ENCODE measurements around the gene CNTN5.

CNTN5 gene

DNA sequence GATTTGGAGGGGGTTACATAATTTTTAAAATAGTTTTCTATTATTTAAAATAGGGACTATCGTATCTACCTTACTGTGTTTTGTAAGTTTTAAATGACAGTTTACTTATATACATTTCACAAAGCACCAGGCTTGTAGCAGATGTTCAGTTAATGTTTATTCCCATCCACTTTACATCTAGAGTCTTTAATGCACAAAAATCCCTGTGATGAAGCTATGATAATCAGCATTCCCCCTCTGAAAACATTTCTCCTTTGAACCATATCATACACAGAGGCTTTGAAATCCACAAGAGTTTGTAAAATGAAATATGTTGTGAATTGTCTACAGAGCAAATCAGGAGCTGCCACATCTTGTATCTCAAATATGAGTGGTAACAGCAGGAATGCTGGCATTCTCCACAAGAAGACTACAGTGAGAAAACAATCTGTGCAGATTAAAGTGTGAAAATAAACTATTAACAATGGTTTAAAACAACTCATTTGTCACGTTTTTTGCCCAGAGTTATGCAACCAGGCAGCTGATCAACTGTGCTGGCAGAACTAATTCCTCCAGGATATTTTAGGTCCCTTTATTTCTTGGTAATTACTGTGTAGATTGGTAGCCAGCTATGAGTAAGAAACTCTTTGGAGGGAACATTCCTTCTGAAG is 967.2 kb downstream of the CNTN5 start:
- no peak for DNase-seq

GRCh38 chr11:99988471-99988837 is 967.7 kb downstream of the CNTN5 start:
- no peak for DNase-seq

GRCh38 chr11:100003985-100004384 is 983.2 kb downstream of the CNTN5 start:
- DNase-seq, result no peak

DNA sequence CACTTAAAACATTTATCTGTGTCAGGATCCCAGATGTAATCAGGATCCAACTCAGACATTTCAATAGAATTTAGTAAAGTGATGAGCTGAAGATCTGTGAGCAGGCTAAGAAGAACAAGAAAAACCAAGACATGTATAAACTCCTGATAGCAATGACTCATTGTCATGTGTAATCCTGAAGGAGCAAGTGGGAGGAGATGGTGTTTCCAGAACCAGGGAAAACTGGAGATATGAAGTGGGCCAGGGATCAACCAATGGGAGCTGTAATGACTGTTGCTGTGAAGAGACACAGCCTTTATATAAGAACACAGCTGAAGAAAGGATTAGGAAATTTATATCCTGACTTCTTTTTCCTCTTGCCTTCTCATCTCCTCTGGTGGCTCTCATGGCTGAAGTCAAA is 983.8 kb downstream of the CNTN5 start:
- no peak for DNase-seq

DNA sequence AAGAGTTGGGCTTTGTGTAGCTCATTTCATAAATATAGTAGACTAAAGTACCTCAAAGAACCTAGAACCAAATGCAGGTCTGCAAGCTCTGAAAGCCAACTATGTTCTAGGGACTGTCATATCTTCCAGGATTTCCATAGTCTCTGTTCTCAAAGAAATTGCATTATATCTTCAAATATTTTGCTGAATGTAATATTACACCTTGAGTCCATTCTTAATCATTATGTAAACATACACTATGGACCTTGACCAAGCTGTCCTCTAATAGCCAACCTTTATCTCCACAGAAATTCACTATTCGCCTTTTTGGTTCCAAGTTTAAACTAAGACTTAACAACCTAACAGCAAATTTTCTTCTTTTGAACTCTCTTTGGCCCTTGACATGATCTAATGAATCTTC is 987.7 kb downstream of the CNTN5 start:
- DNase-seq, result no peak

DNA sequence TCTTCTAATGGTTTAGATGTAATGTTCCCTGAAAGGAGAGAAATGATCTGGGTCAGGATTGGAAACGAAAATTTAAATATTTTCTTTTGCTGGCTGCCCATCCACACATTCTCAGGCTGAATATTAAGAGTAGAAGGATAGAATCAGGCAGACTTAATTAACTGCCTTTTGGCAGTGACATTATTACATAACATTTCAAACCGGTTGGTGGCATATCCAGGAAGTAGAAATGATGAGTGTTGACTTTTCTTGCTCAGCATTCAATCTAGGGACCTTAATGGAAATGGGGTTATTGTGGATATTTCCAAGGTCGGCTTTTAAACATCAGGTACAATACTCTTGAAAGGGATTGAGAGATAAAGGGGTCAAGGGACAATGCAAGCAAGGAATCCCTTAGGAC is 989.0 kb downstream of the CNTN5 start:
- no peak for DNase-seq

DNA sequence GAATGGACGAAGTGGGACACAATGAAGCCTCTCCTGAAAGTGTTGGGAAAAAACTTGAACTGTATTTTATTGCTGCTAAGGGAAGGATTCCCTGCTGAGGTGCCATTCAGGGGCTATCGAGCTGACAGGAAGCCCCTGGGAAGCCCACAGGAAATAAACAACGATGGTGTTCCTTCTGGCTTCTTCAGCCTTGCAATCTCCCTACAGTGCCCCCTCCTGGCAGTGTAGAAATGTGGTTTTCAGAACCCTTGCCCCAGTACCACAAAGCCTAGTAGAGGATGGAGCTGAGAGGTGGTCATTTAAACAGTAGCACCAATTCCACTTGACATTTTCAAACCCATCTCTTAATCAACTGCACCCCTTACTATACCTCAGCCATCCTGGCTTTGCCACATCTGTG is 989.6 kb downstream of the CNTN5 start:
- DNase-seq, result no peak

DNA sequence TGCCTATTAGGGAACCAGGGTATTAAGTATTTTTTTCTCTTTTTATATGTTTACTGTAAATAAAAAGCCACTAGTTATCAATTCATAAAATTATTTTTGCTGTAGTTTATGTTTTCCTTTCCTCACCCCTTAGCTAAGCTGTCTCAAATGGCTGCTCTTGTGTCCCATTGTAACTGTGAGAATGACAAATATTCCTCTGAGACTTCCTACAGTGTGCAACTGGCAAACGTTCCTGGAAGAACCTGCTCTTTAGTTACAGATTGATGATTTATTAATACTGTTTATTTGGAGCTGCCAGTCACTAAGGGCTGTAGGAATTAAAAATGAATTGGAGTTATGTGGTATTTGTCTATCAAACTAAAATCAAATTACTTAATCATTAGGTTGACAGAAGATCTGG is 990.9 kb downstream of the CNTN5 start:
- no peak for DNase-seq

GRCh38 chr11:100013011-100013410 is 992.3 kb downstream of the CNTN5 start:
- DNase-seq, result no peak

DNA sequence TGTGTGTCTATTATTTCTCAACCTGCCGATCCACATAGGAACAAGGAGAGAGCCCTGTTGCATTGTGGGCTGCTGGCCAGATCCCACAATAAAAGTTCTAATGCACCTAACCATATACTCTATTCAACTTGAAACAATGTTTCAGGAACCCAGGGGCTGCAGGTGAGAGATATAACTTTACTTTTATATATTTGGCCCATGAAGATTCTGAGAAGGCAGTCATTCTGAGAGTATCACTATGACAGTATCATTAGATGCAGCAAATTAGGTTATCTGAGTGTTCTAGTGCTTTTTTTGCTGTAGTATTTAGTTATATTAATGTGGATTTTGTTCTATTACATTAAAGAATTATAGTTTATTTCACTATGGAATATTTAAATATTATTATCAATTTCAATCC is 1011.2 kb downstream of the CNTN5 start:
- no peak for DNase-seq

GRCh38 chr11:100061006-100061405 is 1040.3 kb downstream of the CNTN5 start:
- DNase-seq, result no peak

GRCh38 chr11:100066399-100066798 is 1045.7 kb downstream of the CNTN5 start:
- DNase-seq, result no peak

- DNase-seq, result no peak
Measured at GRCh38 chr11:100068116-100068515, 1047.4 kb downstream of the CNTN5 start.

DNA sequence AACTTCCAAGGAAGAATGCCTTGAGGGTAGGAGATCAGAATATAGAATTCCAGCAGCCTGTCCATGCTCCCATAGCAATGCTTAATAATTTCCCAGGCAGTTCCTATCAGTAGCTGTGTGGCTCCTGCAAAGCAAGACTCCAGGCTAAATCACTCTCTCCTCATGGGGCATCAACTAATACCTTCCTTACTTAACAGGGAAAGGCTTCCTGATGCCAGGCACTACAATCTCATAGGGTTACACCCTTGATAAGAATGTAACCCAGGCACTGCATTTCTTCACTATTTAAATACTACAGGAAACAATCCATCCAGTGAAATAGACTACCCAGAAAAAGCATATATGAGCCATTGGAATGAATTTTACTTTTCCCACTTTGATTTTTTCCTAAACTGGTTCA is 1051.4 kb downstream of the CNTN5 start:
- DNase-seq, result no peak

- DNase-seq, result no peak
Measured at GRCh38 chr11:100080381-100080780, 1059.6 kb downstream of the CNTN5 start.

- no peak for DNase-seq
Measured at GRCh38 chr11:100080821-100081220, 1060.1 kb downstream of the CNTN5 start.

GRCh38 chr11:100093698-100094097 is 1072.9 kb downstream of the CNTN5 start:
- DNase-seq, result no peak

- no peak for DNase-seq
Measured at GRCh38 chr11:100094121-100094865, 1073.5 kb downstream of the CNTN5 start.

DNA sequence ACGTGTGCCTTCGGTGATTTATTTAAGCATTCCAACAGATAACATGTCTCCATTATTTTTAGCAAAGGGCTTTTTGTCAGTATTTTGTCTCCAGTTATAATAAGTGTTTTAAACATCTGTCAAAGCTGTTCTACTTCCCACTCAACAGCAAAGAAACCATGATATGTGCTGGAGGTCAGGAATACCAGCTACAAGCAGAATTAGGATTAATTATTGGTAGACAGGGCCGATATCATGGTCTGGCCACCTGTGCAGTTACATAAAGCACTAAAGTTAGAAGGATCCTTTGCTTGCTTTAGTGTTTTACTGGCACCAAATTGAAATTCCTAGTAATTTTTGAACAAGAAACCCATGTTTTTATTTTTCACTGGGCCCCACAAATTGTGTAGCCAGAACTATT is 1075.1 kb downstream of the CNTN5 start:
- no peak for DNase-seq

DNA sequence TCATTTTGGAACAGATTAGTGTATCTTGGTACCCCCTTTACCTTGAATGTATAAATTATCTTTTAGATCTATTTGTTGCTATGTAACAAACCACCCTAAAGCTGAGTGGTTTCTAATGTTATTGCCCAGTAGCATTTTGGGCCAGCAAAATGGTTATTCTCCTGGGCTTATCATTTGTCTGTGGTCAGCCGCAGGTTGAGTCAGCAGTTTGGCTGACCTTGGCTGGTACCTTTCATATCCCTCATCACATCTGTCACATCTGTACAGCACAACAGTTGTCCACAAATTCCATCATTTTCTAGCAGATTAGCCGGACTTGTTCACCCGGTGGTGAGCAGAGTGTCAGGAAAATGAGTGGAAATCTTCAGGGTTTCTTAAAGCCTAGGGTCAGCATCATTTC is 1077.8 kb downstream of the CNTN5 start:
- no peak for DNase-seq

GRCh38 chr11:100105255-100105981 is 1084.7 kb downstream of the CNTN5 start:
- DNase-seq, result no peak

GRCh38 chr11:100105982-100106358 is 1085.2 kb downstream of the CNTN5 start:
- no peak for DNase-seq

GRCh38 chr11:100119176-100119575 is 1098.4 kb downstream of the CNTN5 start:
- DNase-seq, result no peak

DNA sequence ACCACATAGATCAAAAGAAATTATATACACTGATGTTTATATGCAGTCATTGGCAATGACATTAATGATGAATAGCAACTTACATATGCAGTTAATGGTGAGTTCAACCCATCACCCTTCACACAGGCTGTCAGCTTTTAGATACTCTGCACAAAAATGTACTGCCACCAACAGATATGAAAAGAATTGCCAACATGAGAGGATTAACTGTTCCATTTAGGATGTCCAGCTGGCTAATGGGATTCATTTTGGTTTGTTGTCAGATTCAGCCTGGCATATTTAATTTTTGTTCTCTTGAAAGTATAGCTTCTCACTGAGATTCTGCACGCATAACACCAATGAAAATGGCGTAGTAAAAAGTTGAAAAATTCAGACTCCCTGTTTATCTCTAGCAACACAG is 1112.4 kb downstream of the CNTN5 start:
- no peak for DNase-seq
